ENCODE results near the gene ABHD4.

- TF ChIP-seq POLR2A (IDR thresholded peaks at IDR 0.05) = no peak
- peak; percentile 98 to 100 (median 99) for TF ChIP-seq CTCF (IDR thresholded peaks at IDR 0.05)
- no peak for TF ChIP-seq POLR2AphosphoS5 (IDR thresholded peaks at IDR 0.05)
- no peak for TF ChIP-seq EP300 (IDR thresholded peaks at IDR 0.05; ENCODE audit: low read depth)
Observed at GRCh38 chr14:22556990-22557623, 41.0 kb upstream of the ABHD4 start.

Measured in transverse colon (tissue), 4 donors.